Measurements from ENCODE around the gene AMBP.

DNA sequence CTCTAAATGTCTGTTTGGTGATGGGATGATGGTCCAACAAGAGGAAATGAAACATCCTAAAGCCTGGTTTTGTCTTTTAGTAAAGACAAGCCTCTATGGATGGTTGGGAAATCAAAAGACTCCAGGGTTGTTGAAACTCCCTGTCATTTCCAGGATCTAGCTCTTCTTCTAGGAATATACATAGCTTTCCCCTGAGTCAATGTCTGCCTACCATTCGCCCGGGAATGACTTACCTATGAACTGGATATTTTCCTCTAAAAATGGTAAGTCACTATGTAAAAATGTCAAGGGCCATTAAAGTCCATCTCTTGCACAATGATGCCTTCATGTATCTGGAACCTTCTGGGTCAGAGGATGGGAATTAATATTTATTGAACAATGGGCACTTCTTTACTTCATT lies 32.1 kb upstream of the AMBP start:
- TF ChIP-seq FOXM1 (IDR thresholded peaks at IDR 0.05; ENCODE audit: low read depth) = no peak
- TF ChIP-seq RXRA (IDR thresholded peaks at IDR 0.05; ENCODE audit: borderline replicate concordance, low read depth) = peak; percentile 55; the same call in 1 of the 2 replicates
- TF ChIP-seq, protein P1, sequence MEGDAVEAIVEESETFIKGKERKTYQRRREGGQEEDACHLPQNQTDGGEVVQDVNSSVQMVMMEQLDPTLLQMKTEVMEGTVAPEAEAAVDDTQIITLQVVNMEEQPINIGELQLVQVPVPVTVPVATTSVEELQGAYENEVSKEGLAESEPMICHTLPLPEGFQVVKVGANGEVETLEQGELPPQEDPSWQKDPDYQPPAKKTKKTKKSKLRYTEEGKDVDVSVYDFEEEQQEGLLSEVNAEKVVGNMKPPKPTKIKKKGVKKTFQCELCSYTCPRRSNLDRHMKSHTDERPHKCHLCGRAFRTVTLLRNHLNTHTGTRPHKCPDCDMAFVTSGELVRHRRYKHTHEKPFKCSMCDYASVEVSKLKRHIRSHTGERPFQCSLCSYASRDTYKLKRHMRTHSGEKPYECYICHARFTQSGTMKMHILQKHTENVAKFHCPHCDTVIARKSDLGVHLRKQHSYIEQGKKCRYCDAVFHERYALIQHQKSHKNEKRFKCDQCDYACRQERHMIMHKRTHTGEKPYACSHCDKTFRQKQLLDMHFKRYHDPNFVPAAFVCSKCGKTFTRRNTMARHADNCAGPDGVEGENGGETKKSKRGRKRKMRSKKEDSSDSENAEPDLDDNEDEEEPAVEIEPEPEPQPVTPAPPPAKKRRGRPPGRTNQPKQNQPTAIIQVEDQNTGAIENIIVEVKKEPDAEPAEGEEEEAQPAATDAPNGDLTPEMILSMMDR (IDR thresholded peaks at IDR 0.05) = no peak
- no peak for TF ChIP-seq GABPA (IDR thresholded peaks at IDR 0.05; ENCODE audit: low read depth)
- no peak for TF ChIP-seq EZH2phosphoT487 (IDR thresholded peaks at IDR 0.05; ENCODE audit: borderline replicate concordance, low read depth)
- no peak for TF ChIP-seq RAD21 (IDR thresholded peaks at IDR 0.05; ENCODE audit: low read length)
- TF ChIP-seq, protein P2, sequence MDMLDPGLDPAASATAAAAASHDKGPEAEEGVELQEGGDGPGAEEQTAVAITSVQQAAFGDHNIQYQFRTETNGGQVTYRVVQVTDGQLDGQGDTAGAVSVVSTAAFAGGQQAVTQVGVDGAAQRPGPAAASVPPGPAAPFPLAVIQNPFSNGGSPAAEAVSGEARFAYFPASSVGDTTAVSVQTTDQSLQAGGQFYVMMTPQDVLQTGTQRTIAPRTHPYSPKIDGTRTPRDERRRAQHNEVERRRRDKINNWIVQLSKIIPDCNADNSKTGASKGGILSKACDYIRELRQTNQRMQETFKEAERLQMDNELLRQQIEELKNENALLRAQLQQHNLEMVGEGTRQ (IDR thresholded peaks at IDR 0.05; ENCODE audit: borderline replicate concordance, low read depth, low read length) = no peak
- no peak for TF ChIP-seq POLR2AphosphoS5 (IDR thresholded peaks at IDR 0.05; ENCODE audit: low read depth, low read length)
- TF ChIP-seq SIN3A (IDR thresholded peaks at IDR 0.05; ENCODE audit: borderline replicate concordance, low read depth, low read length) = no peak
- TF ChIP-seq RFX5 (IDR thresholded peaks at IDR 0.05; ENCODE audit: low read length) = no peak
- TF ChIP-seq SMC3 (IDR thresholded peaks at IDR 0.05; ENCODE audit: low read depth, low read length) = no peak
- TF ChIP-seq, protein P3, sequence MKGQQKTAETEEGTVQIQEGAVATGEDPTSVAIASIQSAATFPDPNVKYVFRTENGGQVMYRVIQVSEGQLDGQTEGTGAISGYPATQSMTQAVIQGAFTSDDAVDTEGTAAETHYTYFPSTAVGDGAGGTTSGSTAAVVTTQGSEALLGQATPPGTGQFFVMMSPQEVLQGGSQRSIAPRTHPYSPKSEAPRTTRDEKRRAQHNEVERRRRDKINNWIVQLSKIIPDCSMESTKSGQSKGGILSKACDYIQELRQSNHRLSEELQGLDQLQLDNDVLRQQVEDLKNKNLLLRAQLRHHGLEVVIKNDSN (IDR thresholded peaks at IDR 0.05; ENCODE audit: borderline replicate concordance, low read depth) = no peak
- TF ChIP-seq NFIC (IDR thresholded peaks at IDR 0.05; ENCODE audit: borderline replicate concordance) = no peak
- TF ChIP-seq EP300 (IDR thresholded peaks at IDR 0.05; ENCODE audit: borderline replicate concordance in 1 of 2, low read depth in 1 of 2, low read length in 1 of 2) = no peak
